Pancreas (tissue), 10 donors: ENCODE results near the gene BBX. TPM values are rescaled to one million over a fixed set of nuclear protein-coding genes. Genes with fewer than 3 reads are reported as not detected.

Experiments used
- ATAC-seq, 4 donors: fragments of 200-7000 bp; cut with Tn5 transposase; one replicate each; pipeline versions ENCODE4 v1.8.0 to v1.9.1; 2020; ENCODE audit warnings: mild to moderate bottlenecking in 4 of 4, moderate library complexity in 4 of 4
- DNase-seq, 6 donors: peaks; one replicate each; pipeline ENCODE4 v3.0.0-alpha.2; 2020
- FAIRE-seq: peaks from 2 replicates; lab custom pipeline; 2012; peaks lifted over from hg19 to GRCh38; lab: Jason Lieb, UNC
- H3K27ac ChIP-seq, 4 donors: fragments of 200-600 bp; sonication (generic); 1 replicate in 3 of 4; 2 replicates in 1 of 4; pipeline versions ENCODE4 v1.5.0 to v1.8.0; 2020
- H3K27me3 ChIP-seq, 4 donors: fragments of 200-600 bp; one replicate each; pipeline ENCODE4 v1.8.0; 2021
- H3K36me3 ChIP-seq, 3 donors: fragments of 200-600 bp; sonication (generic) in 1 of 3; one replicate each; pipeline versions ENCODE4 v1.5.0 to v1.8.0; 2020 to 2021
- H3K4me1 ChIP-seq, 3 donors: fragments of 200-600 bp; one replicate each; pipeline ENCODE4 v1.8.0; 2021
- H3K4me3 ChIP-seq, 4 donors: fragments of 200-600 bp; sonication (generic) in 2 of 4; one replicate each; pipeline versions ENCODE4 v1.5.0 to v1.8.0; 2020 to 2021
- H3K9me3 ChIP-seq, 4 donors: fragments of 200-600 bp; one replicate each; pipeline ENCODE4 v1.8.0; 2021
- WGBS, 2 donors: extraction: QIAGEN DNeasy Blood & Tissue Kit; methylation state at CpG; one replicate each; pipeline ENCODE4 v1.1.7; 2013; 5-methylcytosine and 5-hydroxymethylcytosine counted together
- intact Hi-C, 3 donors: fragments of 100-400 bp; cut with DNase I; formaldehyde crosslinking; loops; one replicate each; pipeline versions ENCODE4 v1.11.1 to v1.14.2; 2022
- polyA plus RNA-seq, 2 donors: library from polyadenylated mRNA; stranded (reverse); fragments of 200-250 nt; gene quantifications; one replicate each; pipeline ENCODE4 v1.2.3, GENCODE V29; 2013
- total RNA-seq, 6 donors: library from RNA; stranded (reverse); fragmentation: NEBNext Ultra II Directional in 4 of 6; extraction: Animal tissue kit (Norgen Biotek cat#: 25700) in 4 of 6; gene quantifications; one replicate each; pipeline versions ENCODE4 v1.2.1 to v1.2.4, GENCODE V29; 2021 to 2023
- TF ChIP-seq, protein P1 (sequence below), 4 donors: fragments of 200-600 bp; sonication (generic) in 3 of 4; IDR thresholded peaks; one replicate each; pipeline versions ENCODE4 v1.5.0 to v1.8.0; 2021; ENCODE audit warnings: antibody characterized with exemption in 4 of 4
- donor health status: healthy with polysubstance abuse.
- donor health status: DM: no; HTN: no; CAD: no; lungs with moderate emphysema.
- donor health status: DM: no; HTN: no; CAD: no.
- donor health status: control.
- donor health status: control.
- donor health status: Bipolar disorder and iron deficiency.
- donor health status: DM: yes; HTN: yes; CAD: no.
- donor health status: DM: no; HTN: no; CAD: no.
- donor health status: DM: no; HTN: no; CAD: no.
- donor health status: DM: yes; HTN: yes; CAD: no.

BBX gene
- total and polyA plus RNA-seq, 8 donors = 3.9 to 43.8 (median 19.8) TPM

DNA sequence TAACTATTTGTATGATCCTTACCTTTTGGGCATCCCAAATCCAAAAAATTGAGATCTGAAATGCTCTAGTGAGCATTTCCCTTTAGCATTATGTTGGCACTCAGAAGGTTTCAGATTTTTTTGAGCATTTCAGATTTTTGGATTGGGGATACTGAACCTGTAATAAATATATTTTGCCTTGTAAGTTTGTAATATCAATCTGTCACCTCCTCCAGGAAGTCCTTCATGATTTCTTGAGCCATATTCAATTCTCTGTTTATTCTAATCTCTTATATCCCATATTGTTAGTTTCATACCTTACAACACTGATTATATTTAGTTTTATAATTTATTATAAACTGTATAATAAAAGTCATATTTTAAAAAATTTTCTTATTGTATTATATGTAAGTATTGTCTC, 215.2 kb downstream of the BBX start:
- Histone ChIP-seq H3K36me3 (peaks cover 0 to 4% (median 0%) of the 10 kb centered on the region in 3 donors), H3K27me3 (no peaks in the 10 kb centered on the region), H3K4me1 (no peaks in the 10 kb centered on the region), H3K4me3 (no peak overlapping the region), H3K27ac (no peak overlapping the region), H3K9me3 (no peaks in the 10 kb centered on the region)
- intact Hi-C loops = no loop called here
- FAIRE-seq (no peak), ATAC-seq (no peak), DNase-seq (no peak)
- TF ChIP-seq, protein P1, sequence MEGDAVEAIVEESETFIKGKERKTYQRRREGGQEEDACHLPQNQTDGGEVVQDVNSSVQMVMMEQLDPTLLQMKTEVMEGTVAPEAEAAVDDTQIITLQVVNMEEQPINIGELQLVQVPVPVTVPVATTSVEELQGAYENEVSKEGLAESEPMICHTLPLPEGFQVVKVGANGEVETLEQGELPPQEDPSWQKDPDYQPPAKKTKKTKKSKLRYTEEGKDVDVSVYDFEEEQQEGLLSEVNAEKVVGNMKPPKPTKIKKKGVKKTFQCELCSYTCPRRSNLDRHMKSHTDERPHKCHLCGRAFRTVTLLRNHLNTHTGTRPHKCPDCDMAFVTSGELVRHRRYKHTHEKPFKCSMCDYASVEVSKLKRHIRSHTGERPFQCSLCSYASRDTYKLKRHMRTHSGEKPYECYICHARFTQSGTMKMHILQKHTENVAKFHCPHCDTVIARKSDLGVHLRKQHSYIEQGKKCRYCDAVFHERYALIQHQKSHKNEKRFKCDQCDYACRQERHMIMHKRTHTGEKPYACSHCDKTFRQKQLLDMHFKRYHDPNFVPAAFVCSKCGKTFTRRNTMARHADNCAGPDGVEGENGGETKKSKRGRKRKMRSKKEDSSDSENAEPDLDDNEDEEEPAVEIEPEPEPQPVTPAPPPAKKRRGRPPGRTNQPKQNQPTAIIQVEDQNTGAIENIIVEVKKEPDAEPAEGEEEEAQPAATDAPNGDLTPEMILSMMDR (IDR thresholded peaks at IDR 0.05) = no peak

GRCh38 chr3:107738486-107739183, 215.9 kb downstream of the BBX start:
- no peaks in the 10 kb centered on the region for H3K4me1 ChIP-seq
- intact Hi-C loops = no loop called here
- TF ChIP-seq, protein P1 (IDR thresholded peaks at IDR 0.05) = no peak
- no peak for ATAC-seq
- no peak overlapping the region for H3K27ac ChIP-seq
- no peaks in the 10 kb centered on the region for H3K9me3 ChIP-seq
- H3K36me3 ChIP-seq = peaks cover 0 to 4% (median 0%) of the 10 kb centered on the region in 3 donors
- 86 to 87% methylated on average over 5 of the region's 5 CpGs for WGBS, 2 donors
- DNase-seq = peak in 1 of 6 donors; percentile 20
- H3K27me3 ChIP-seq = no peaks in the 10 kb centered on the region
- FAIRE-seq = no peak
- no peak overlapping the region for H3K4me3 ChIP-seq

- H3K36me3 ChIP-seq = peaks cover 0 to 4% (median 0%) of the 10 kb centered on the region in 3 donors
- H3K27ac ChIP-seq = no peak overlapping the region
- H3K9me3 ChIP-seq = no peaks in the 10 kb centered on the region
- intact Hi-C loops = no loop called here
- H3K4me3 ChIP-seq = no peak overlapping the region
- 58 to 64% methylated on average over 3 of the region's 3 CpGs for WGBS, 2 donors
- ATAC-seq (no peak), DNase-seq (no peak), FAIRE-seq (no peak)
- no peaks in the 10 kb centered on the region for H3K4me1 ChIP-seq
- TF ChIP-seq, protein P1 (IDR thresholded peaks at IDR 0.05) = no peak
- H3K27me3 ChIP-seq = no peaks in the 10 kb centered on the region
Observed at GRCh38 chr3:107739227-107739626, 216.5 kb downstream of the BBX start.

- no peaks in the 10 kb centered on the region for H3K4me1 ChIP-seq
- no peaks in the 10 kb centered on the region for H3K27me3 ChIP-seq
- FAIRE-seq = peak; percentile 92
- no peak overlapping the region for H3K27ac ChIP-seq
- no peaks in the 10 kb centered on the region for H3K9me3 ChIP-seq
- H3K36me3 ChIP-seq = no peaks in the 10 kb centered on the region
- peak in 3 of 4 donors; percentile 50 to 55 (median 50) for ATAC-seq
- no peak for DNase-seq
- intact Hi-C loops = loop anchor here in 1 of 3 donors (10.0 kb wide), 1 partner anchor 66 kb away; no protein-coding TSS in a partner anchor
- no peak overlapping the region for H3K4me3 ChIP-seq
- 33 to 37% methylated on average over 6 of the region's 6 CpGs for WGBS, 2 donors
- TF ChIP-seq, protein P1 (IDR thresholded peaks at IDR 0.05) = peak in 3 of 4 donors; percentile 16 to 27 (median 19)
Observed at GRCh38 chr3:107740992-107741896, 218.5 kb downstream of the BBX start.
